ENCODE results near the gene MYRFL.

DNA sequence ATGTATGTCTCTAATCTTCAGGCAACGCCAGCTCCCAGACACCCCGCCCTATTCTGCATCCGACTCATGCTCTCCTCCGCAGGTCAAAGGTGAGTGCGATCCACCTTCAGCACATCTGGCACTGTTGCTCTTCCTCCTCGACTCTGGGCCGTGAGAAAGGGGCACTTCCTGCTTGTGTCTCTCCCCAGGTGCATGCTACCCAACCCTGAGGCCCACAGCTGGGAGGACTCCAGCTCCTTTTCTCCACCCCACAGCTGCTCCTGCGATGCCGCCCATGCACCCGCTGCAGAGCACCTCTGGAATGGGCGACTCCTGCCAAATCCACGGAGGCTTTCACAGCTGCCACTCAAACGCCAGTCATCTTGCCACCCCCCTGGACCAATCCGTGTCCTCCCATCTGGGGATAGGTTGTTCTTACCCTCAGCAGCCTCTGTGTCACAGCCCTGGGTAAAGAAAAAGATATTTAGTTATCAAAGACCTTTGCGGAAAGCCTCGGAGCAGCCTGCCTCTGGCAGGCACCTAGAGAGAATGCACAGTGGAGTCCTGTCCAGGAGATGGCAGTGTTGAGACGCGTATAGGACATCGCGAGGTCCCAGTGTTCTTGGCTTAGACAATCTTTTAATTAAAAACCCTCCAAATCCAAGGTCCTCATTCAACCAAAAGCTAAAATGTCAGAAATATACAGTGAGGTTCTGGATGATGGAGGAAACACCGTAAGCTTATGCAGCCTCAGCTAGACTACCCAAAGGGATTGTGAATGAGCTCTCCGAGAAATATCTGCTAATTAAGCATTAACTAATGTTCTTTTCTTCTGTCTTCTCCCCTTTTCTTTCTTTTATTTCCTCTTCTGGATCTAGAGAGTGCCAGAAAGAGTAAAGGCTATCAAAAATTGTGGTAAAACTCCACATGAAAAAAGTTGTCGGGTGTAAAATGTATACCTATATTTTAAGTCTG, 54.3 kb downstream of the MYRFL start:
- TF ChIP-seq, protein P1, sequence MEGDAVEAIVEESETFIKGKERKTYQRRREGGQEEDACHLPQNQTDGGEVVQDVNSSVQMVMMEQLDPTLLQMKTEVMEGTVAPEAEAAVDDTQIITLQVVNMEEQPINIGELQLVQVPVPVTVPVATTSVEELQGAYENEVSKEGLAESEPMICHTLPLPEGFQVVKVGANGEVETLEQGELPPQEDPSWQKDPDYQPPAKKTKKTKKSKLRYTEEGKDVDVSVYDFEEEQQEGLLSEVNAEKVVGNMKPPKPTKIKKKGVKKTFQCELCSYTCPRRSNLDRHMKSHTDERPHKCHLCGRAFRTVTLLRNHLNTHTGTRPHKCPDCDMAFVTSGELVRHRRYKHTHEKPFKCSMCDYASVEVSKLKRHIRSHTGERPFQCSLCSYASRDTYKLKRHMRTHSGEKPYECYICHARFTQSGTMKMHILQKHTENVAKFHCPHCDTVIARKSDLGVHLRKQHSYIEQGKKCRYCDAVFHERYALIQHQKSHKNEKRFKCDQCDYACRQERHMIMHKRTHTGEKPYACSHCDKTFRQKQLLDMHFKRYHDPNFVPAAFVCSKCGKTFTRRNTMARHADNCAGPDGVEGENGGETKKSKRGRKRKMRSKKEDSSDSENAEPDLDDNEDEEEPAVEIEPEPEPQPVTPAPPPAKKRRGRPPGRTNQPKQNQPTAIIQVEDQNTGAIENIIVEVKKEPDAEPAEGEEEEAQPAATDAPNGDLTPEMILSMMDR (IDR thresholded peaks at IDR 0.05 in 4 of 5, conservative IDR thresholded peaks at IDR 0.05 in 1 of 5): peak; percentile 59 to 88 (median 80)
- no peak for TF ChIP-seq POLR2A (IDR thresholded peaks at IDR 0.05)
